Measurements from ENCODE around the gene LIMS2. TPM values are rescaled to one million over a fixed set of nuclear protein-coding genes. Genes with fewer than 3 reads are reported as not detected.

LIMS2 gene
- total and polyA plus RNA-seq, 7 donors = 9.3 to 31.8 (median 16.4) TPM

DNA sequence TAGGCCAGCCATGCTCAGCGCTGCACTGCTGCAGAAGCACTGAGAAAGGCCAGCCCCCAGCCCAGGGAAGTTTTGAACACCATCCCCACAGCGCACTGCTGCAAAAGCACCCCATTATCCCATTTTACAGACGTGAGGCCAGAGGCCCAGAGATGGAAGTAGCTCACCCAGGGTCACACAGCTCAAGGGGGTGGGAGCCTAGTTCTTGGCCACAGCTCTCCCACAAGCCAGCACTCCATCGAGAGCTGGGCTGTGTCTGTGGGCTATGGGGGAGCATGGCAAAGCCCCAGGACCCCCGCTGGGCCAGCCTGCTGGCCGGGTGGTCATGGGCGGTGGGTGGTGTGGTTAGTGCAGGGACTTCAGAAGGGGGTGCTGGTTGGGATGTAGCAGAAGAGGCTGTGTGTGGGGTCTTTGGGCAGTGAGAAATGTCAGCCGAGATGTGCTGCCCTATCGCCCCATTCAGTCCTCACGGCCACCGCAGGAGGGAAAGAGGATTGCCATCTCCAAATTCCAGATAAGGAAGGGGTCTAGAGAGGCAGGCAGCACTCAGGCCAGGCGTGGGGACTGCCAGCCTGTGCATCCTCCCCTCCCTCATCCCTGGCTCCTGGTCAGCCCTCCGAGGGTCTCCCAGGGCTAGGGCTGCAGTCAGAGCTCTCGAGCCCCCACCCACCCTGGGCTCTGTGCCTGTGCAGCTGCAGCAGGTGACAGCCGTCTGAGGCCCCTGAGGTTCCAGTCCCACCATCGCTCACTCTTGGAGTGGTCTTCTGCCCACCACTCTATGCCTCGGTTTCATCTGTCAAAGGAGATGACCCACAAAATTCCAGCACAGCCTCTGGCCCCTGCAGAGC is 46.3 kb downstream of the LIMS2 start:
- DNase-seq (peak; percentile 8 to 27), ATAC-seq (no peak)
- Histone ChIP-seq H3K27ac (no peak overlapping the region), H3K9me3 (no peaks in the 10 kb centered on the region), H3K4me3 (no peak overlapping the region), H3K27me3 (ENCODE audit: insufficient read depth in 3 of 3, low read length in 2 of 3) (no peaks in the 10 kb centered on the region), H3K4me1 (peaks cover 3% of the 10 kb centered on the region), H3K36me3 (ENCODE audit: insufficient read depth in 1 of 2, low read depth in 1 of 2) (no peaks in the 10 kb centered on the region)
- TF ChIP-seq, protein P1, sequence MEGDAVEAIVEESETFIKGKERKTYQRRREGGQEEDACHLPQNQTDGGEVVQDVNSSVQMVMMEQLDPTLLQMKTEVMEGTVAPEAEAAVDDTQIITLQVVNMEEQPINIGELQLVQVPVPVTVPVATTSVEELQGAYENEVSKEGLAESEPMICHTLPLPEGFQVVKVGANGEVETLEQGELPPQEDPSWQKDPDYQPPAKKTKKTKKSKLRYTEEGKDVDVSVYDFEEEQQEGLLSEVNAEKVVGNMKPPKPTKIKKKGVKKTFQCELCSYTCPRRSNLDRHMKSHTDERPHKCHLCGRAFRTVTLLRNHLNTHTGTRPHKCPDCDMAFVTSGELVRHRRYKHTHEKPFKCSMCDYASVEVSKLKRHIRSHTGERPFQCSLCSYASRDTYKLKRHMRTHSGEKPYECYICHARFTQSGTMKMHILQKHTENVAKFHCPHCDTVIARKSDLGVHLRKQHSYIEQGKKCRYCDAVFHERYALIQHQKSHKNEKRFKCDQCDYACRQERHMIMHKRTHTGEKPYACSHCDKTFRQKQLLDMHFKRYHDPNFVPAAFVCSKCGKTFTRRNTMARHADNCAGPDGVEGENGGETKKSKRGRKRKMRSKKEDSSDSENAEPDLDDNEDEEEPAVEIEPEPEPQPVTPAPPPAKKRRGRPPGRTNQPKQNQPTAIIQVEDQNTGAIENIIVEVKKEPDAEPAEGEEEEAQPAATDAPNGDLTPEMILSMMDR (IDR thresholded peaks at IDR 0.05) = no peak
- 73 to 78% (median 78%) methylated on average over 13 to 17 of the region's 17 CpGs for WGBS, 3 donors
- intact Hi-C loops (cut with DNase I) = no loop called here

DNA sequence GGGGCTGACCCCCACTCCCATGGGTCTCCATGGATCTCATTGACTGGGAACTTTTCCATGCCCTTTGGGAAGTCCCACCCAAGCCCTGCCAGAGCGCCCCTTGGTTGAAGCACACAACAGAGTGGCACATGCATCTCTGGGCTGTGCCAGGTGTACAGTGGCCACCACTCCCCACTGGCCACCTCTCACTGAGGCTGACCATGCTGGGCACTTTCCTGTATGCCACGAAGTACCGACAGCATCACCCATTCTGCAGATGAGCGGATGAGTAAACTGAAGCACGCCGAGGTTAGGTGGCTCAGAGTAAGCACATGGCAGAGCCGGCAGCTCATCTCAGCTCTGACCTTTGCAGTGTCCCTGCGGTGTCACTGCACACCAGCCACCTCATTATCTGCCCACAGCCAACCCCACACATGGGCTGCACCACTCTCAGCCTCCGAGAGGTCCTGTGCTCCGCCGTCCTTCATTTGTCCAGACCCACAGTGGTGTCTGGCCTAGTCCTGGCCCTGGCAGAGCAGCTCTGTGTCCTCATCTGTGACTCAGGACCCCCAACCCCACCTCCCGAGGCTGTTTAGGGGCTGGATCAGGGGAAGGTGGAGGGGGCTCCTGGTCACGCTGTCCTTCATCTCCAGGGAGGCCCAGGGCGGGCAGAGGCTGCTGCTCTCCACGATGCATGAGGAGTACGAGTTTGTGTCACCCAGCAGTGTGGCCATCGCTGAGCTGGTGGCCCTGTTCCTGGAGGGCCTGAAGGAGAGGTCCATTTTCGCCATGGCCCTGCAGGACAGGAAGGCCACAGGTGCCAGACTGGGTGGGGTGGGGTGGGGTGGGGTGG is 47.4 kb downstream of the LIMS2 start:
- TF ChIP-seq, protein P1 (IDR thresholded peaks at IDR 0.05) = no peak
- ATAC-seq (no peak), DNase-seq (peak; percentile 8 to 31)
- intact Hi-C loops (cut with DNase I) = no loop called here
- no peaks in the 10 kb centered on the region for H3K9me3 ChIP-seq
- 88 to 91% (median 90%) methylated on average over 18 of the region's 18 CpGs for WGBS, 3 donors
- H3K4me3 ChIP-seq = no peak overlapping the region
- no peaks in the 10 kb centered on the region for H3K36me3 ChIP-seq (ENCODE audit: insufficient read depth in 1 of 2, low read depth in 1 of 2)
- no peaks in the 10 kb centered on the region for H3K27me3 ChIP-seq (ENCODE audit: insufficient read depth in 3 of 3, low read length in 2 of 3)
- no peak overlapping the region for H3K27ac ChIP-seq
- no peaks in the 10 kb centered on the region for H3K4me1 ChIP-seq

DNA sequence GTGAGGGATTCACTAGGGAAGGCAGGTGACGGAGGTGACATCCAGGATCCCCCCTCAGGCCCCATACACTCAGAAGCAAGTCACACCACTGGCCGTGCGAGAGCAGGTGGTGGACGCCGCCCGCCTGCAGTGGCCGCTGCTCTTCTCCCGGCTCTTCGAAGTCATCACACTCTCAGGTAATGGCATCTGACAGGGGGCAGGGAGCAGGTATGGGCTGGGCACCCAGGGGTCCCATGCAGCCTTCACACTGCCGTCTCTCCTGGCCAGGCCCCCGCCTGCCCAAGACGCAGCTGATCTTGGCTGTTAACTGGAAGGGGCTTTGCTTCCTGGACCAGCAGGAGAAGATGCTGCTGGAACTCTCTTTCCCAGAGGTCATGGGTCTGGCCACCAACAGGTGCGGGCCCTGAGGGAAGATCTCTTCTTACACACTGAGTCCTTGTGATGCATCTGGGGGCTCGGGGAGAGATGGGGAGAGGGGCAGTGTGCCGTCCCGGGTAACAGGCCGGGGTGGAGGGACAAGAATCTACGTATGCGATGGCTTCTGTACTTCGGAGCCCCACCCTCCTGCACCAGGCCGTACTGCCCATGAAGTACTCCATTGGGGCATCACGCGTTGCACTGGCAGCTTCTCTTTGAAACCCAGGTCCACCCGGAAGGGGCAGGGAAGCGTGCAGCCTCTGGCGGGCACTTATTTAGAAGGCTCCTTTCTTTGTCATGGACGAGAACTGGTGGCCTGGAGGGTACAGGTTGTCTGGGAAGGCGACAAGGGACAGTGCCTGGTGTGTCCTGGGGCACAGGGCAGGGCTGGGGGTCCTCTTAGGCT is 48.2 kb downstream of the LIMS2 start:
- no peaks in the 10 kb centered on the region for H3K9me3 ChIP-seq
- peak; percentile 9 to 44 for DNase-seq
- intact Hi-C loops (cut with DNase I) = no loop called here
- H3K36me3 ChIP-seq (ENCODE audit: insufficient read depth in 1 of 2, low read depth in 1 of 2) = no peaks in the 10 kb centered on the region
- TF ChIP-seq, protein P1 (IDR thresholded peaks at IDR 0.05) = no peak
- no peak for ATAC-seq
- WGBS, 3 donors = 87 to 92% (median 88%) methylated on average over 27 to 28 of the region's 28 CpGs
- H3K4me3 ChIP-seq = no peak overlapping the region
- H3K4me1 ChIP-seq = no peaks in the 10 kb centered on the region
- no peaks in the 10 kb centered on the region for H3K27me3 ChIP-seq (ENCODE audit: insufficient read depth in 3 of 3, low read length in 2 of 3)
- H3K27ac ChIP-seq = no peak overlapping the region

DNA sequence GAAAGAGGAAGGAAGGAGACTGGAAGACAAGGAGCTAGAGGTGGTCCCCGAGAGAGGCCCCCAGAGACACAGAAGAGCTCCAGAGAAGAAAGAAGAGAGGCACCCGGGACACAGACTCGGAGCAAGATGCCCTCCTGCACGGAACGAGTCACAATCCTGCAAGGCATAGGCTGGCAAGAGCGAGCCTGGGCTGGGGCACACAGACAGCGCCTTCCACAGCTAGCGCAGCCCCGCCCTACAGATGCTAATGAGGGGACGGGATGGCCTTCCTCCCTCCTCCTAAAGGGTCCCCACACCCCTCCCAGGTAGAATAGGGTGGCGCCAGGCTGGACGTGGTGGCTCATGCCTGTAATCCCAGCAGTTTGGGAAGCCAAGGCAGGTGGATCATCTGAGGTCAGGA is 49.2 kb downstream of the LIMS2 start:
- peak in 1 of 2 donors; percentile 41 for DNase-seq
- H3K4me3 ChIP-seq = no peak overlapping the region
- 73 to 81% (median 76%) methylated on average over 11 to 12 of the region's 12 CpGs for WGBS, 3 donors
- intact Hi-C loops (cut with DNase I) = no loop called here
- no peaks in the 10 kb centered on the region for H3K27me3 ChIP-seq (ENCODE audit: insufficient read depth in 3 of 3, low read length in 2 of 3)
- TF ChIP-seq, protein P1 (IDR thresholded peaks at IDR 0.05) = no peak
- H3K27ac ChIP-seq = no peak overlapping the region
- no peaks in the 10 kb centered on the region for H3K9me3 ChIP-seq
- H3K4me1 ChIP-seq = no peaks in the 10 kb centered on the region
- ATAC-seq = no peak
- H3K36me3 ChIP-seq (ENCODE audit: insufficient read depth in 1 of 2, low read depth in 1 of 2) = no peaks in the 10 kb centered on the region
